HepG2 (cell line): ENCODE results near the gene IFI30. TPM values are rescaled to one million over a fixed set of nuclear protein-coding genes. Genes with fewer than 3 reads are reported as not detected.

Experiments used
- AGO2 ChIP-seq: fragments of 200-400 bp; formaldehyde crosslinking; optimal IDR thresholded peaks from 2 replicates; pipeline ENCODE3; 2017; ENCODE audit warnings: mild to moderate bottlenecking, low read depth, low read length, moderate library complexity
- CCDC6 ChIP-seq: sonication (generic); formaldehyde crosslinking; IDR thresholded peaks from 2 replicates; pipeline ENCODE4 v1.8.1; 2022; ENCODE audit warnings: mild to moderate bottlenecking, missing genetic modification reagents, moderate library complexity
- DMAP1 ChIP-seq: IDR thresholded peaks from 2 replicates; pipeline ENCODE4 v1.6.1; 2016
- GPBP1L1 ChIP-seq: sonication (generic); formaldehyde crosslinking; IDR thresholded peaks from 2 replicates; pipeline ENCODE4 v1.5.0; 2020; ENCODE audit warnings: mild to moderate bottlenecking, missing genetic modification reagents
- GTF3A ChIP-seq: sonication (generic); formaldehyde crosslinking; conservative IDR thresholded peaks from 2 replicates; pipeline ENCODE4 v1.4.0; 2020; ENCODE audit warnings: mild to moderate bottlenecking, missing genetic modification reagents
- KLF15 ChIP-seq: sonication (generic); formaldehyde crosslinking; IDR thresholded peaks from 2 replicates; pipeline ENCODE4 v1.8.1; 2023; ENCODE audit warnings: borderline replicate concordance, mild to moderate bottlenecking, inconsistent platforms, missing genetic modification reagents, mixed read lengths
- LCORL ChIP-seq, 2 experiments: fragments of 450-650 bp in 1 of 2; sonication (generic) in 1 of 2; formaldehyde crosslinking in 1 of 2; IDR thresholded peaks; 2 replicates each; pipeline versions ENCODE4 v1.5.0 to v1.6.1; 2017 to 2020; ENCODE audit warnings: antibody characterized with exemption in 1 of 2, missing genetic modification reagents in 1 of 2
- MYNN ChIP-seq: sonication (generic); formaldehyde crosslinking; IDR thresholded peaks from 2 replicates; pipeline ENCODE4 v1.4.0; 2020; ENCODE audit warnings: mild to moderate bottlenecking, low read depth, missing genetic modification reagents
- THAP7 ChIP-seq: sonication (generic); formaldehyde crosslinking; IDR thresholded peaks from 2 replicates; pipeline ENCODE4 v1.8.1; 2023; ENCODE audit warnings: mild to moderate bottlenecking, missing genetic modification reagents
- ZBTB8A ChIP-seq: sonication (generic); formaldehyde crosslinking; IDR thresholded peaks from 2 replicates; pipeline ENCODE4 v1.4.0; 2020; ENCODE audit warnings: mild to moderate bottlenecking, low read depth, missing genetic modification reagents, borderline replicate concordance
- ZNF12 ChIP-seq: sonication (generic); formaldehyde crosslinking; IDR thresholded peaks from 2 replicates; pipeline ENCODE4 v1.5.0; 2020; ENCODE audit warnings: missing genetic modification reagents
- ZNF564 ChIP-seq: sonication (generic); formaldehyde crosslinking; IDR thresholded peaks from 2 replicates; pipeline ENCODE4 v1.8.1; 2023; ENCODE audit warnings: mild to moderate bottlenecking, missing genetic modification reagents
- ZNF577 ChIP-seq: sonication (generic); formaldehyde crosslinking; IDR thresholded peaks from 2 replicates; pipeline ENCODE4 v1.4.0; 2020; ENCODE audit warnings: mild to moderate bottlenecking, low read depth, missing genetic modification reagents, borderline replicate concordance
- ZNF605 ChIP-seq: sonication (generic); formaldehyde crosslinking; IDR thresholded peaks from 2 replicates; pipeline ENCODE4 v1.8.0; 2022; ENCODE audit warnings: mild to moderate bottlenecking, missing genetic modification reagents
- ZSCAN30 ChIP-seq: sonication (generic); formaldehyde crosslinking; IDR thresholded peaks from 2 replicates; pipeline ENCODE4 v1.5.0; 2020; ENCODE audit warnings: mild to moderate bottlenecking, missing genetic modification reagents
- polyA plus RNA-seq, 8 experiments: library from polyadenylated mRNA; depleted of rRNA in 3 of 8; stranded (reverse) in 7 of 8; unstranded in 1 of 8; fragments of >200 nt; fragmentation: Illumina TruSeq in 4 of 8; extraction: Trizol in 4 of 8; gene quantifications; 2 replicates each; pipeline versions ENCODE4 v1.2.1 to v1.2.3, GENCODE V29; 2011 to 2016; ENCODE audit warnings: low read depth in 4 of 8, missing spikeins in 1 of 8, mixed read lengths in 1 of 8; ENCODE audit not compliant: insufficient read depth in 1 of 8
- total RNA-seq, 5 experiments: library from RNA; depleted of rRNA; stranded (reverse); fragments of >200 nt; fragmentation: Illumina TruSeq; extraction: Trizol; gene quantifications; 2 replicates each; pipeline ENCODE4 v1.2.3, GENCODE V29; 2016; ENCODE audit warnings: low read depth in 1 of 5
- TF ChIP-seq, protein P1 (sequence below): IDR thresholded peaks from 2 replicates; pipeline ENCODE4 v1.6.1; 2016; ENCODE audit warnings: low read depth, control low read depth
- TF ChIP-seq, protein P2 (sequence below): sonication (generic); formaldehyde crosslinking; IDR thresholded peaks from 2 replicates; pipeline ENCODE4 v1.5.0; 2020; ENCODE audit warnings: mild to moderate bottlenecking, missing genetic modification reagents, borderline replicate concordance
- TF ChIP-seq, protein P3 (sequence below): sonication (generic); formaldehyde crosslinking; IDR thresholded peaks from 2 replicates; pipeline ENCODE4 v1.4.0; 2020; ENCODE audit warnings: missing genetic modification reagents, borderline replicate concordance

IFI30 gene
- total and polyA plus RNA-seq, 2 of the 13 experiments (the other 11 are each of a cell fraction or from before 2014, with no cell fraction given), result 25.0 to 79.4 TPM

DNA sequence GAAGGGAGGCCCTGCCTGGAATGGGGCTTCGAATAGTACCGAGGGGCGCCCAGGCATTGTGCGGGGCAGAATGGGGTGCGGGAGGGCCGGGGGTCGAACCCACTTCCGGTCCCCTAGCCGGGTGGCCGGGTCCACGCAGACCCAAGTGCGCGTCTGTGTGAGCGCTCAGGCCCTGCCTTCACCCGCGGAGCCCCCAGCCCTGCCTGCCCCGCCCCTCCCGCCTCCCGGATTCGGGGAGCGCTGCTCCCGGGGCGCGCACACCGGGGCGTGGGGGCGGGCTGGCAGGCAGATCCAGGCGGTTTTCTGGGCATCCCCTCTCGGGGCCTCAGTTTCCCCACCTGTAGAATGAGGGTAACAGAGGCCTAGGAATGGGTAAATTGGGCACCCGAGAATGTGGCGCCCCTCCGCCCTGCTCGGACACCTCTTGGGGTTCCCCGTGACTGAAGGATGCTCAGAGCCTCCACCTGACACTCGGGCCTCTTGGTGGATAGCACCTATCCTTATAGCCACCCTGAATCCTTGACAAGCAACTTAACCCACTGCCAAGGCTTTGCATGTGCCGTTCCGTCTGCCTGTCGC, 20.0 kb upstream of the IFI30 start (continued):
- TF ChIP-seq DMAP1 (CRISPR knock-in tag), result 0 out of 2 replicates have a peak, but pooled peaks have one; percentile 10
- no peak for TF ChIP-seq ZNF12 (CRISPR knock-in tag)
- 0 out of 2 replicates have a peak, but pooled peaks have one; percentile 43 for TF ChIP-seq ZSCAN30 (CRISPR knock-in tag)
- TF ChIP-seq, protein P1, sequence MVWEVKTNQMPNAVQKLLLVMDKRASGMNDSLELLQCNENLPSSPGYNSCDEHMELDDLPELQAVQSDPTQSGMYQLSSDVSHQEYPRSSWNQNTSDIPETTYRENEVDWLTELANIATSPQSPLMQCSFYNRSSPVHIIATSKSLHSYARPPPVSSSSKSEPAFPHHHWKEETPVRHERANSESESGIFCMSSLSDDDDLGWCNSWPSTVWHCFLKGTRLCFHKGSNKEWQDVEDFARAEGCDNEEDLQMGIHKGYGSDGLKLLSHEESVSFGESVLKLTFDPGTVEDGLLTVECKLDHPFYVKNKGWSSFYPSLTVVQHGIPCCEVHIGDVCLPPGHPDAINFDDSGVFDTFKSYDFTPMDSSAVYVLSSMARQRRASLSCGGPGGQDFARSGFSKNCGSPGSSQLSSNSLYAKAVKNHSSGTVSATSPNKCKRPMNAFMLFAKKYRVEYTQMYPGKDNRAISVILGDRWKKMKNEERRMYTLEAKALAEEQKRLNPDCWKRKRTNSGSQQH, result no peak
- no peak for TF ChIP-seq GPBP1L1 (CRISPR knock-in tag)
- no peak for TF ChIP-seq THAP7 (CRISPR knock-in tag)
- no peak for TF ChIP-seq LCORL (IDR thresholded peaks at IDR 0.05)
- TF ChIP-seq LCORL (CRISPR knock-in tag; IDR thresholded peaks at IDR 0.05), result peak; percentile 77; the same call in 1 of the 2 replicates
- TF ChIP-seq AGO2, result peak; percentile 36
- TF ChIP-seq GTF3A, result 0 out of 2 replicates have a peak, but pooled peaks have one; percentile 60
- 0 out of 2 replicates have a peak, but pooled peaks have one; percentile 36 for TF ChIP-seq ZBTB8A
- 0 out of 2 replicates have a peak, but pooled peaks have one; percentile 16 for TF ChIP-seq KLF15 (CRISPR knock-in tag)
- TF ChIP-seq ZNF564, result no peak
- TF ChIP-seq, protein P2, sequence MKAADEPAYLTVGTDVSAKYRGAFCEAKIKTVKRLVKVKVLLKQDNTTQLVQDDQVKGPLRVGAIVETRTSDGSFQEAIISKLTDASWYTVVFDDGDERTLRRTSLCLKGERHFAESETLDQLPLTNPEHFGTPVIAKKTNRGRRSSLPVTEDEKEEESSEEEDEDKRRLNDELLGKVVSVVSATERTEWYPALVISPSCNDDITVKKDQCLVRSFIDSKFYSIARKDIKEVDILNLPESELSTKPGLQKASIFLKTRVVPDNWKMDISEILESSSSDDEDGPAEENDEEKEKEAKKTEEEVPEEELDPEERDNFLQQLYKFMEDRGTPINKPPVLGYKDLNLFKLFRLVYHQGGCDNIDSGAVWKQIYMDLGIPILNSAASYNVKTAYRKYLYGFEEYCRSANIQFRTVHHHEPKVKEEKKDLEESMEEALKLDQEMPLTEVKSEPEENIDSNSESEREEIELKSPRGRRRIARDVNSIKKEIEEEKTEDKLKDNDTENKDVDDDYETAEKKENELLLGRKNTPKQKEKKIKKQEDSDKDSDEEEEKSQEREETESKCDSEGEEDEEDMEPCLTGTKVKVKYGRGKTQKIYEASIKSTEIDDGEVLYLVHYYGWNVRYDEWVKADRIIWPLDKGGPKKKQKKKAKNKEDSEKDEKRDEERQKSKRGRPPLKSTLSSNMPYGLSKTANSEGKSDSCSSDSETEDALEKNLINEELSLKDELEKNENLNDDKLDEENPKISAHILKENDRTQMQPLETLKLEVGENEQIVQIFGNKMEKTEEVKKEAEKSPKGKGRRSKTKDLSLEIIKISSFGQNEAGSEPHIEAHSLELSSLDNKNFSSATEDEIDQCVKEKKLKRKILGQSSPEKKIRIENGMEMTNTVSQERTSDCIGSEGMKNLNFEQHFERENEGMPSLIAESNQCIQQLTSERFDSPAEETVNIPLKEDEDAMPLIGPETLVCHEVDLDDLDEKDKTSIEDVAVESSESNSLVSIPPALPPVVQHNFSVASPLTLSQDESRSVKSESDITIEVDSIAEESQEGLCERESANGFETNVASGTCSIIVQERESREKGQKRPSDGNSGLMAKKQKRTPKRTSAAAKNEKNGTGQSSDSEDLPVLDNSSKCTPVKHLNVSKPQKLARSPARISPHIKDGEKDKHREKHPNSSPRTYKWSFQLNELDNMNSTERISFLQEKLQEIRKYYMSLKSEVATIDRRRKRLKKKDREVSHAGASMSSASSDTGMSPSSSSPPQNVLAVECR (CRISPR knock-in tag), result peak; percentile 1; the same call in 1 of the 2 replicates
- TF ChIP-seq, protein P3, sequence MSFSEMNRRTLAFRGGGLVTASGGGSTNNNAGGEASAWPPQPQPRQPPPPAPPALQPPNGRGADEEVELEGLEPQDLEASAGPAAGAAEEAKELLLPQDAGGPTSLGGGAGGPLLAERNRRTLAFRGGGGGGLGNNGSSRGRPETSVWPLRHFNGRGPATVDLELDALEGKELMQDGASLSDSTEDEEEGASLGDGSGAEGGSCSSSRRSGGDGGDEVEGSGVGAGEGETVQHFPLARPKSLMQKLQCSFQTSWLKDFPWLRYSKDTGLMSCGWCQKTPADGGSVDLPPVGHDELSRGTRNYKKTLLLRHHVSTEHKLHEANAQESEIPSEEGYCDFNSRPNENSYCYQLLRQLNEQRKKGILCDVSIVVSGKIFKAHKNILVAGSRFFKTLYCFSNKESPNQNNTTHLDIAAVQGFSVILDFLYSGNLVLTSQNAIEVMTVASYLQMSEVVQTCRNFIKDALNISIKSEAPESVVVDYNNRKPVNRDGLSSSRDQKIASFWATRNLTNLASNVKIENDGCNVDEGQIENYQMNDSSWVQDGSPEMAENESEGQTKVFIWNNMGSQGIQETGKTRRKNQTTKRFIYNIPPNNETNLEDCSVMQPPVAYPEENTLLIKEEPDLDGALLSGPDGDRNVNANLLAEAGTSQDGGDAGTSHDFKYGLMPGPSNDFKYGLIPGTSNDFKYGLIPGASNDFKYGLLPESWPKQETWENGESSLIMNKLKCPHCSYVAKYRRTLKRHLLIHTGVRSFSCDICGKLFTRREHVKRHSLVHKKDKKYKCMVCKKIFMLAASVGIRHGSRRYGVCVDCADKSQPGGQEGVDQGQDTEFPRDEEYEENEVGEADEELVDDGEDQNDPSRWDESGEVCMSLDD (CRISPR knock-in tag), result peak; percentile 42; the same call in 1 of the 2 replicates
- 0 out of 2 replicates have a peak, but pooled peaks have one; percentile 41 for TF ChIP-seq MYNN (CRISPR knock-in tag)
- 0 out of 2 replicates have a peak, but pooled peaks have one; percentile 28 for TF ChIP-seq ZNF577
- 0 out of 2 replicates have a peak, but pooled peaks have one; percentile 18 for TF ChIP-seq ZNF605 (CRISPR knock-in tag)
- 0 out of 2 replicates have a peak, but pooled peaks have one; percentile 37 for TF ChIP-seq CCDC6 (CRISPR knock-in tag)
